GM20000 (cell line): Measurements from ENCODE around the gene RGL1.

Experiments used
- DNase-seq: peaks from one replicate; pipeline ENCODE4 v3.0.0; 2012; ENCODE audit warnings: low spot score
- CTCF ChIP-seq: IDR thresholded peaks from 2 replicates; pipeline ENCODE4 v1.5.1; 2012; ENCODE audit warnings: mild to moderate bottlenecking, control low read depth; ENCODE audit errors: extremely low read depth, missing control alignments

The RGL1 gene

DNA sequence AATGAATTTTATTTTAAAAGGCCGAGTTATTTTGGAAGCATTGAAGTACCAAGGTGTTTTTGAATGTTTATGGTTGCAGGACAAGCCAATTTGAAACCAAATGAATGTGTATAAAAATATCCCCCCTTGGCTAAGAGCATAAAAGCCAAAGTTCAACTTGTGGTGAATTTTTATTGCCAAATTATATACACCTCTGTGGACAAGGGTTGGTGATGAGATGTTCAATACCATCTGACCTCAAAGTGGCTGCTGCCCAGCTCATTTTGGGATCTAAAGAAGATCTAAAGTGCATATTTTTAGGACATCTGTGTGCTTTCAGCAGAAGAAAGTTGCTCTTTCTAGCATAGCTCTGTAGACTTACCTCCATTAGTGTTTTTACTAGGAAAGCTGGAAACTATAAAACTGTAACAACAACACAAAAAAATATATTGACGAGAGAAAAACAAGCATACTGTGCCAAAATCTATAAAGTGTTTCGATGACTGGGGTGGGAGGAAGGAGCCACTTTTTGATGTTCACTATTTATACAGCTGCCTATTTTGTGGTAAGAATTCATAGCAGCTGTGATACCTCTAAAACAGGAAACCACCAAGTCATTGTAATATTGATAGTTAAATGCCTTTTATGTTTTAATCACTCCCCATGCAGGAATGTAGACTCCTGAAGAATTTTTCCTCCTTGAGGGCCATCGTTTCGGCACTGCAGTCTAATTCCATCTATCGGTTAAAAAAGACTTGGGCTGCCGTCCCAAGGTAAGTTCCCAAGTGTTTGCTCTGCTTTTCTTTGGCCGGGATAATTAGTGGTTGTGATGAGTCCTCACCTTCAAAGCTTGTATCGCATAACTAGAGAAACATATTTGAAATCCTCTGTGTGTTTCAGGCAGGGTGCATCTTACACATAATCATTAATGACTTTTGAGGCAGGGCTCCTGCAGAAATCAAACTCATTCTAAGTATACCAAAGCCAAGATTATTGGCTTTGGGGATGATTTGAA, 83.2 kb downstream of the RGL1 start:
- DNase-seq = no peak

DNA sequence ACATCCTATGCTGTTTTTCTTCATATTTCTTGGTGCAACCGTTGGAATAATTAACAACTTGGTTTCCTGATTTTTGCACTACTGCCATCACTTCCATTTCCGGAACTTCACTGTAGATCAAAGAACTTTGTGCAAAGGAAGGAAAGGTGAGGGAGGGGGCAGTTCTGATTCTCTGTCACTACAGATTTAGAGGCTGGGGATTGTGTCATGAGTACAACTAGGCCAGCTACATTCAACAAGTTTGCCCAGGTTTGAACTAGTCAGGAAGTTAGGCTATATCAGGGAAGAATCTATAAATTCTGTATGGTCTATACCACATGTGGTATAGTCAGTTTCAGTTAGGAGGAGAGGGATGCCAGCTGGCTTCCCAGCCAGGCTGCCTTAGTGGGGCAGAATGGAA, 84.2 kb downstream of the RGL1 start:
- no peak for DNase-seq
- no peak for TF ChIP-seq CTCF

More for the DNA sequence above, 83.2 kb downstream of the RGL1 start:
- no peak for TF ChIP-seq CTCF

- DNase-seq = no peak
- TF ChIP-seq CTCF = no peak
Measured at GRCh38 chr1:183891158-183891856, 86.4 kb downstream of the RGL1 start.

- TF ChIP-seq CTCF = no peak
- DNase-seq = no peak
Measured at GRCh38 chr1:183892351-183892793, 87.5 kb downstream of the RGL1 start.

GRCh38 chr1:183893561-183894289, 88.8 kb downstream of the RGL1 start:
- no peak for DNase-seq

DNA sequence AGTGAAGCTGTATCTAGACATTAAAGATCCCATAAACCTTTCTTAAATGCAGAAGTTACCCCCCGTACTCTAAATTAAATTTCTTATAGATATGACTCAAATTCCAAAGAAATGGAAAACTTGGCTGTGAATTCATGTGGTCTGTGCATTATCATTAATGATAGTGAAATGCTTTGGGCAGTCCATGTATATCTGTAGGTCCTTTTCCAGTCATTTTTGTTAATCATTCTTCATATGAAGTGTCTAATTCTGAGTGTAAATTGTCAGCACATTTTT, 89.3 kb downstream of the RGL1 start:
- TF ChIP-seq CTCF = no peak
- DNase-seq = no peak

More at GRCh38 chr1:183893561-183894289, 88.8 kb downstream of the RGL1 start:
- TF ChIP-seq CTCF = no peak
